K562 (cell line): Measurements from ENCODE around the gene RIPPLY3. TPM values are rescaled to one million over a fixed set of nuclear protein-coding genes. Genes with fewer than 3 reads are reported as not detected.
A peak's percentile ranks its signal among the peaks of the same experiment; 100 is the strongest.

ENCODE experiments used
- ARNT ChIP-seq, 2 experiments: fragments of 450-650 bp; IDR thresholded peaks; 2 replicates each; pipeline ENCODE4 v1.6.1; 2016; ENCODE audit warnings: mild to moderate bottlenecking in 1 of 2
- ATF1 ChIP-seq, 2 experiments: fragments of 450-650 bp in 1 of 2; IDR thresholded peaks; 2 replicates each; pipeline ENCODE4 v1.6.1; 2016; ENCODE audit warnings: missing compliant biosample characterization in 1 of 2, missing genetic modification characterization in 1 of 2
- ATF4 ChIP-seq: fragments of 450-650 bp; formaldehyde crosslinking; IDR thresholded peaks from 2 replicates; pipeline ENCODE4 v1.4.0; 2022; ENCODE audit warnings: mild to moderate bottlenecking, moderate library complexity
- BCOR ChIP-seq: fragments of 450-650 bp; IDR thresholded peaks from 2 replicates; pipeline ENCODE4 v1.6.1; 2016
- CEBPB ChIP-seq: fragments of 450-650 bp; IDR thresholded peaks from 2 replicates; pipeline ENCODE4 v1.6.1; 2016; ENCODE audit warnings: missing genetic modification characterization, missing compliant biosample characterization
- CHD1 ChIP-seq: fragments of 200-600 bp; sonication (generic); IDR thresholded peaks from one replicate; pipeline ENCODE4 v1.6.1; 2012; ENCODE audit warnings: mild to moderate bottlenecking, moderate library complexity, low read length, inconsistent platforms
- CXXC5 ChIP-seq: fragments of 250-450 bp; sonication (Bioruptor Pico); IDR thresholded peaks from 2 replicates; pipeline ENCODE4 v1.8.0; 2022; ENCODE audit warnings: inconsistent platforms, mild to moderate bottlenecking, moderate library complexity
- TSHZ1 ChIP-seq: fragments of 250-450 bp; sonication (Bioruptor Pico); IDR thresholded peaks from 2 replicates; pipeline ENCODE4 v1.4.0; 2020; ENCODE audit warnings: mild to moderate bottlenecking, moderate library complexity
- USF2 ChIP-seq: sonication (generic); formaldehyde crosslinking; IDR thresholded peaks from 2 replicates; pipeline ENCODE4 v1.5.0; 2020; ENCODE audit warnings: missing genetic modification reagents
- ZBTB26 ChIP-seq: fragments of 450-650 bp; formaldehyde crosslinking; IDR thresholded peaks from 2 replicates; pipeline ENCODE4 v1.4.0; 2022; ENCODE audit warnings: missing genetic modification characterization
- ZNF384 ChIP-seq: IDR thresholded peaks from 2 replicates; pipeline ENCODE4 v1.6.1; 2012; ENCODE audit warnings: low read depth, low read length, improper control_type of control experiment
- ZNF449 ChIP-seq: fragments of 250-450 bp; sonication (Bioruptor Pico); IDR thresholded peaks from 2 replicates; pipeline ENCODE4 v1.8.0; 2022; ENCODE audit warnings: moderate library complexity, mild to moderate bottlenecking, inconsistent platforms
- ZNF512 ChIP-seq: IDR thresholded peaks from 2 replicates; pipeline ENCODE4 v1.6.1; 2016; ENCODE audit warnings: missing genetic modification characterization, missing compliant biosample characterization
- ZNF740 ChIP-seq, 3 experiments: fragments of 200-800 bp in 1 of 3; sonication (Bioruptor generic) in 1 of 3; sonication (generic) in 1 of 3; formaldehyde crosslinking in 1 of 3; IDR thresholded peaks; 2 replicates each; pipeline versions ENCODE4 v1.6.1 to v1.8.0; 2016 to 2022; ENCODE audit warnings: mild to moderate bottlenecking in 2 of 3, missing compliant biosample characterization in 2 of 3, missing genetic modification characterization in 2 of 3, missing genetic modification reagents in 1 of 3
- polyA plus RNA-seq, 8 experiments: library from polyadenylated mRNA; depleted of rRNA in 4 of 8; stranded (reverse) in 5 of 8; unstranded in 3 of 8; fragments of >200 nt; fragmentation: Nextera tagmentation in 2 of 8; fragmentation: Illumina TruSeq in 1 of 8; extraction: Ambion mirVana in 2 of 8; extraction: Trizol in 1 of 8; gene quantifications; 2 replicates each; pipeline versions ENCODE4 v1.2.1 to v1.2.3, GENCODE V29; 2011 to 2014; ENCODE audit warnings: inconsistent platforms in 1 of 8, missing spikeins in 1 of 8
- total RNA-seq, 7 experiments: library from RNA; depleted of rRNA in 6 of 7; stranded (reverse); fragments of >200 nt in 6 of 7; fragmentation: Illumina TruSeq in 2 of 7; extraction: Trizol in 2 of 7; gene quantifications; 2 replicates each; pipeline versions ENCODE4 v1.2.1 to v1.2.3, GENCODE V29; 2011 to 2021; ENCODE audit warnings: low replicate concordance in 1 of 7

Gene RIPPLY3
- total and polyA plus RNA-seq, 9 of the 15 experiments (the other 6 are each of a cell fraction or from before 2014, with no cell fraction given) = not detected

- TF ChIP-seq TSHZ1 (no peak), ARNT (IDR thresholded peaks at IDR 0.05) (peak in 1 of 2 experiments; percentile 67; a peak in 1 of 4 replicates), ZNF449 (CRISPR knock-in tag) (no peak), CHD1 (no peak), BCOR (peak; percentile 69; the same call in 1 of the 2 replicates), ATF1 (CRISPR knock-in tag; IDR thresholded peaks at IDR 0.05) (no peak), ATF1 (tag; IDR thresholded peaks at IDR 0.05) (peak; percentile 90), ZBTB26 (CRISPR knock-in tag) (no peak), CXXC5 (CRISPR knock-in tag) (0 out of 2 replicates have a peak, but pooled peaks have one; percentile 32), ATF4 (CRISPR knock-in tag) (peak; percentile 80), USF2 (CRISPR knock-in tag) (no peak), ZNF384 (peak; percentile 69), ZNF512 (no peak), ZNF740 (CRISPR knock-in tag; IDR thresholded peaks at IDR 0.05) (no peak), ZNF740 (tag; IDR thresholded peaks at IDR 0.05) (no peak), CEBPB (tag) (peak; percentile 81)
Measured at GRCh38 chr21:36976882-36977651, 29.4 kb upstream of the RIPPLY3 start (continued).
